CD4-positive, alpha-beta T cell treated with Interleukin-15 for 4 hours (primary cell): ENCODE results near the gene KRT16.
"Not testable (repeated sequence)": the region's sequence is repeated elsewhere in the genome, so short reads cannot be mapped to it uniquely, and the experiment has no call there.

Experiments used
- DNase-seq: peaks from one replicate; pipeline ENCODE4 v3.0.0-alpha.2; 2020; ENCODE audit warnings: low spot score

The KRT16 gene

DNA sequence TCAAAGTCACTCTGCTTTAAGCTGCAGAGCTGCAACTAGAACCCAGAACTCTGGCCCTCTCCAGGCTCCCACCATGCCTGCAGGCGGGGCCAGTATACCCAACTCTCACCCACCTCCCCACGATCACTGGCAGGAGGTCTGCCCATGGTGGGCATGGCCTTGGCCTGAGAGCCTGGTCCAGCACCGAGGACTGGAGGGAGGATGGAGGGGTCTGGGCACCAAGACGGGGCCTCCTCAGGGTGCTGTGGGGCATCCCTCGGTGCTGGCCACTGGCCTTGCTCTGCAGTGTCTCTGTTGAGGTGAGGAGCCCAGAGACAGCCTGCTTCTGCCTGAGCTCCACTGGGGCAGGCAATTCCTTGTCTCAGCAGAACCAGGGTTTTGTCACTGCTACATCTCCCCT, 1.5 kb upstream of the KRT16 start:
- DNase-seq = no peak

DNA sequence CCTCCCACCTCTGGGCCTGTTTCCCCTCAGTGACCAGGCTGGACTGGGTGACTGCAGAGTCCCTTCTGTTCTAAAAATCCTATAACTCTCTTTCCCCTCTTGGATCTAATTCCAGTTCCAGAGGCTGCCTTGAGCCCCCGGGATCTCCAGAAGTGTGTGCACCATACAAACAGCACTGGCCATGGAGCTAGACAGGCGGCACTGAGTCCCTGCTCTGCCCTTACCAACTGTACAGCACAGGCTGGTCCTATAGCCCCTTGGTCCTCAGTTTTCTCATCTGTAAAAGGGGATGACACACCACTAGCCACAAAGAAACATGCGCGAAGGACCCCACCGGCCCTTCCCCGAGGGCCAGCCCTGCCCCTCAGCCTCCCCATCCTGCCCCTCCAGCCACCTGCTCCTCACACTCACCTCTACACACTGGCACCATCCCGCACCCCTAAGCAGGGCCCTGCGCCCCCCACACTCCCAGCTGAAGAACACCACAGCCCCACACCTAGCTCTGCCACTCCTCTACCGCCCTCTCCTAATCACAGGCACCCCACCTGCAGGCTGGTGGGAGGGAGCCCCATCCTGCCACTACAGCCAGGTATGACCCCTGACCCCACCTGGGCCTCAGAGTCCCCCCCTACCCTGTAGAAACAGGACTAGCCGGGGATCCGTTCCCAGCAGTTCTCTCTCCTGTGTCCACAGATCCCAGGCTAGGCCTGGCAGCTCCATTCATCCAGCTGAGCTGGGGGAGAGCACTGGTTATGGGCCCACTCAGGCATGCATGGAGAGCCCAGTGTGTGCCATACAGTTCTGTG, 913 bp upstream of the KRT16 start:
- DNase-seq = no peak

DNA sequence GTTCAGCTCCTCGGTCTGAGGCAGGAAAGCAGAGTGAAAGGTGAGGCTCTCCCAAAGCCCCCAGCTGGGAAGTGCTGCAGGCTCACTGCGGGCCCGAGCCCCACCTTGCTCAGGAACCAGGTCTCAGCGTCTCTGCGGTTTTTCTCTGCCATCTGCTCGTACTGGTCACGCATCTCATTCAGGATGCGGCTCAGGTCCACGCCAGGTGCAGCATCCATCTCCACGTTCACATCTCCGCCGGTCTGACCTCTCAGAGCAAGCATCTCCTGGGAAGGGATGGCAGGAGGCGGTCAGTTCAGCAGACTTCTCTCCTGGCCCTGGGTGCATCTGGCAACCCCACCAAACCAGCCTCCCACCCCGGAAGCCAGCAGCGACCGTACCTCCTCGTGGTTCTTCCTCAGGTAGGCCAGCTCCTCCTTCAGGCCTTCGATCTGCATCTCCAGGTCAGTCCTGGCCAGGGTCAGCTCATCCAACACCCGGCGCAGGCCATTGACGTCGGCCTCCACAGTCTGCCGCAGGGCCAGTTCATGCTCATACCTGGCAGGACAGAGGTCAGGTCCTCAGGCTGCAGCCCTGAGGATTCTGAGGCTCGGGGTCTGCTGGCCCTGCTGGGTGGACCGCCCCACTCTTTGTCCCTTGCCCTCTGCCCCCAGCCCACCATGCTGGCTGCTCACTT, 1.5 kb downstream of the KRT16 start:
- DNase-seq = no peak

DNA sequence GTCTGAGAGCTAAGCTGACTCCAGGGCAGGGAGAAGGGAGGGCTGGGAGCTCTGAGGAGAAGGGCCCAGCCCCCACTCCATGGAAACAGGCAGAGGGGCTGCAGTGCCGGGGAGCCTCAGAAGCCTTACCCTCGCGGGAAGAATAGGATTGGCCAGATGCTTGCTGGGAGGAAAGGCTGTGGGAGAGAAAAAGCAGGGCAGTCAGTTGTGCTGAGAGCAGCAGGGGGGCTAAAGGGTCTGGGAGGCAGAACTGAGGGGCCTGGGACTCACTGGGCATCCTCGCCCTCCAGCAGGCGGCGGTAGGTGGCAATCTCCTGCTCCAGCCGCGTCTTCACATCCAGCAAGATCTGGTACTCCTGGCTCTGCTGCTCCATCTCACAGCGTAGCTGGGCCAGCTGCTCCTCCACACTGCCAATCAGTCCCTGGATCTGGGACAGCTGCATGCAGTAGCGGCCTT, 2.5 kb downstream of the KRT16 start:
- not testable (repeated sequence) for DNase-seq

DNA sequence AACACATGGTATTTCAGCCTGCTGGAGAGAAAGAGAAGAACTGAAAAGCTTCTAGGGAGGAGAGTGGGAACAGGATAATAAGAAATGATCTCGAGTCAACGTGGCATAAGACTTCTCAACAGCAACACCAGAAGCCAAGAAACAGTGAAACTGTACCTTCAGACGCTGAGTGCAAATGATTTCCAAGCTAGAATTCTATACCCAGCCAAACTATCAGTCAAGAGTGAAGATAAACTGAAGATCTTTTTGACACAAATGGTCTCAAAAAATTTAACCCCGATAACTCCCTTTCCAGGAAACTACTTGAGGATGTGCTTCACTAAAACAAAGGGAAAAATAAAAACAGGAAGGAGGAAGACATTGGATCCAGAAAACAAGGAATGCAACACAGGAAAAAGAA, 5.6 kb downstream of the KRT16 start:
- DNase-seq = not testable (repeated sequence)

DNA sequence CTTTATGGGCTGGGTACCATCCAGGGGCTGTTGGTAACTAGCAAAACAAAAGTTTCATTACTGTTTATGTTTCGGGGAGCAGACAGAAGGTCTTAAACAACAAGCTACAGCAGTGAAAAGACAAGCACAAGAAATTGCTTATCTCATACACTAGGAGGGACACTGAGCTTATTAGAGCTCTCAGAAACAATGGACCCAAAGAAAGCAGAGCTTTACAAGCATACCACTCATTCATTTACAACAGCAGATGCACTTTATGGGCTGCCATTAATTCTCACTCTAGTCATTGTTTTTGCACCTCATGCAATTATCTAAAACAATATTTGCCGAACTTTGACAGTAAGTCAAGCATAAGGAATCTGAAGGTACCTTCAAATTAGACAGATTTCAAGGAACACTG, 10.0 kb downstream of the KRT16 start:
- no peak for DNase-seq

DNA sequence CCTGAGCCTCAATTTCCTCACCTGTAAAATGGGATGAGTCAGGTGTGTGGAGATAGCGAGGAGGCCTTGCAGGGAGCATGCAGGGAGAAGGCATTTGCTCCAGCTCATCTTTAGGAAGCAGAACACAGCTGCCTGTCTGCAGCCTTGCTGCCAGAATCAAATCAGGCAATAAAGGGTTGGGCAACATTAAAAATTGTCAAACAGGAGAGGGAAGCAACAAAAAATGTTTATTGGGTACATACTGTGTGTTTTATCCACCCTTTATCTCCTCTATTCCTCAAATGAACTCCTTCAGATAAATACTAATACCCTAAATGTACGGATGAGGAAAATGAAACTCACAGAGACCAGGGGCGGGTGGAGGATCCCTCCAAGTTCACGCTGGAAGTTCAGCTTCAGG, 12.2 kb downstream of the KRT16 start:
- no peak for DNase-seq

DNA sequence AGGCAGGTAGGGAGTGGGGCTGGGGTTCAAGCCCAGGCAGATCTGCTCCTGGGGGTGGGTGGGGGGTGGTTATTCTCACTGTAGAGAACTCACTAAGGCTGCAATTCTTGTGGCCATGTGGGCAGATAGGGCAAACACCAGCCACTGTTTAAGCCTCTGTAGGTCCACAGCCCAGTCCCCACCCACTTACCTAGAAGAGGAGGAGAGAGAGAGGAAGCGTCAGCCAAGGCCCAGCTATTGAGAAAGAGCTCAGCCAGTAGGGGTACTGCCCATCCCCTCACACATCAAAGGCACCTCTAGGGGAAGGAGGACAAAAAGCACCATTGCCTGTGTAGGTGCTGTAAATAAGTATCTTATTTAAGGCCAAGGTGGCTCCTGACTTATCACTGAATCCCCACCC, 12.9 kb downstream of the KRT16 start:
- DNase-seq = no peak

DNA sequence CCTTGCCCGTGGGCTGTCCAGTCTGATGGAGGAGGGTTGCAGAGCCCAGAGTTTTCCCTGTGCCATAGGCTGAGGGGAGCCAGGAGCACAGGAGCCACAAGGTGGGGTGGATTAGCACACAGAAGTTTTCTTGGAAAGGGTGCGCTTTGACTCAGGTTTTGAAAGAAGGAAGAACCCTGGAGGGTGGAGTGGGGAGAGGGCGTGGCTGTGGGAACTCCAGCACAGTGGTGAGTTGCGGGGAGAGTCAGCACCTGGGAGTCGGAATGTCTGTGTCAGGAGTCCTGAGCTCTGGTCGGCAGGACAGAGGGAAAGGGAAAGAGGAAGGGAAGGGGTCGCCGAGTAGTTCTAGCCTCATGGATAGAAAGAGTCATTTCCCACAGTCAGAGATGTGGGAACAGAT, 17.0 kb downstream of the KRT16 start:
- DNase-seq = no peak

DNA sequence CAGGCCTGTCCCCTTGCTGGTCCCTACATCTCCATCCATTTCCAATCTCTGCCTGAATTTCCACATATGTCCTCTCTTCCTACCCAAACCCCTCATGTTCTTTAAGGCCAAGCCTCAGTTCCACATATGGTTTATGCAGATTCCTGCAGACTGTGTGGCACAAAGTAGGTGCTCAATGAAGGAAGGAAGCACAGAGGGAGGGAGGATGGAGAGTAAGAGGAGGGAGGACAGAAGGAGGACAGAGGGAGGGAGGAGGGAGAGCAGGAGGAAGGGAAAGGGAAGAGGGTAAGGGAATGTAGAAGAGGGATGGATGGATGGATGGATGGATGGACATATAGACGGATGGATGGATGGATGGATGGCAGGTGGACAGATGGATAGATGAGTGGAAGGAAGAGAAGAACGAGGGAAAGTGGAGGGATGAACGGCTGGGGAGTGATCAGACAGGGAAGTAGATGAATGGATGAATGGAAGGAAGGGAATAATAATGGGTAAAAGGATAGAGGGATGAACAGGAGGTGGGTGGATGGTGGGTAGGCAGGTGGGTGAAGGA, 18.1 kb downstream of the KRT16 start:
- DNase-seq = no peak

DNA sequence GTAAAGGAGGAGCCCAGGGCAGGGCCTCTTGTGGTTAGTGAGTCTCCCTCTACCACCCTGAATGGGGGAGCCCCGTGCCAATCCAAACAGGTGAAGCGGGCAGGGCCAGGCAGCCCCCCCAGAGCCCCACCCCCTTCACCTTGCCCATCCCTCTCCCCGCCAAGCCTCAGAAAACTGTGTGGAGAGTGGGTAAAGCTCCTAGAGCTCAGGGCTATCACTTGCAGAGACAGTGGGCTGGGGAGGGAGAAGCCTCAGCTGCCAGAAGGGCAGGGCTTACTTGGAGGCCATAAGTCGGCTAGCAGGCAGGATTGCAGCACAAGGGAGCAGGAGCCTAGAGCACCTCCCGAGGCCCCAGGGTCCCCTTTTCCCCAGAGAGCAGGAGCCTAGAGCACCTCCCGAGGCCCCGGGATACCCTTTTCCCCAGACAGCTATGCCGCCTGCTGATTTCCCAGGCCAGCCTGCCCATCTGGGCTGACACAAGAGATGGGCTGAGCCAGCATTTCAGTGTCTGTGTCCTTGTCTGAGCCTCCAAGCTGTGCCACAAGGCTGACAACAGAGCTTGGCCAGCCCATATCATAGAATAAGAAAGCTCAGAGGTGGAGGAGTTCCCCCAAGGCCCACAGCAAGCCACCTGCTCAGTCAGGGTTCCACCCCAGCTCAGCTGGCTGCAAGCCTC, 19.1 kb downstream of the KRT16 start:
- DNase-seq = no peak

DNA sequence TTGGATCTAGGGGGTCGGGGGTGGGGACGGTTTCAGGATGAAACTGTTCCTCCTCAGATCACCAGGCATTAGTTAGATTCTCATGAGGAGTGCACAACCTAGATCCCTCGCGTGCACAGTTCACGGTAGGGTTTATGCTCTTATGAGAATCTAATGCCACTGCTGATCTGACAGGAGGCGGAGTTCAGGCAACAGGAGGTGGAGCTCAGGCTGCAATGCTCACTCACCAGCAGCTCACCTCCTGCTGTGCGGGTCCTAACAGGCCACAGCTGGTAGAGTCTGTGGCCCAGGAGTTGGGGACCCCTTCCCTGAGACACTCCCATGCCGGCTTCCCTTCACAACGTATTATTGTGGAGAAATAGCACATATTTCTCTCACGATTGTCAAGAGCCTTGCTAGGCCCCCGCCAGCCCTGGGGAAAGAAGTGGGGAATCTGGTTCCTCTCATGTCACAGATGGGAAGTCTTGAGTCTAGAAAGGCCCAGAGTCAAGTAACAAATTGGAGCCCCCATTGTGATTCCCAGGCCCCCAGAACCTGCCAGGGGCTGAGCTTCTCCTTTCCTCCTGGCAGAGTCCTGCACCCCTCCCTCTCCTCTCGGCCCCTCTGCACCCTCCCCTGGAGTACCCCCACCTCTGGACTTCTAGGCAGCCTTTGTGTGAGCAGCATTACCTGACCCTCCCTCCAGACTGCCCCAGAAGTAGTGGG, 19.8 kb downstream of the KRT16 start:
- DNase-seq = no peak

DNA sequence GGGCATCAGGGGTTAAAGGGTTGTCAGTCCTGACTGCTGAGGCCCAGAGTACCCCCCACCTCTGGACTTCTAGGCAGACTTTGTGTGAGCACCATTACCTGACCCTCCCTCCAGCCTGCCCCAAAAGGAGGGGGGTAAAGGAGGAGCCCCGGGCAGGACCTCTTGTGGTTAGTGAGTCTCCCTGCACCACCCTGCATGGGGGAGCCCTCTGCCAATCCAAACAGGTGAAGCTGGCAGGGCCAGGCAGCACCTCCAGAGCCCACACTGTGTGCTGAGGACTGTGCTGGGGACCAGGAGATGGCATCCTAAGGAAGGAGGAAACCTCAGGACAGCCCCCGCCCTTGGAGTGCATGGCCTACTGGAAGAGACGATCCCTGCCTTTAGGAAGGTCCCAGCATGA, 23.3 kb downstream of the KRT16 start:
- DNase-seq = no peak

DNA sequence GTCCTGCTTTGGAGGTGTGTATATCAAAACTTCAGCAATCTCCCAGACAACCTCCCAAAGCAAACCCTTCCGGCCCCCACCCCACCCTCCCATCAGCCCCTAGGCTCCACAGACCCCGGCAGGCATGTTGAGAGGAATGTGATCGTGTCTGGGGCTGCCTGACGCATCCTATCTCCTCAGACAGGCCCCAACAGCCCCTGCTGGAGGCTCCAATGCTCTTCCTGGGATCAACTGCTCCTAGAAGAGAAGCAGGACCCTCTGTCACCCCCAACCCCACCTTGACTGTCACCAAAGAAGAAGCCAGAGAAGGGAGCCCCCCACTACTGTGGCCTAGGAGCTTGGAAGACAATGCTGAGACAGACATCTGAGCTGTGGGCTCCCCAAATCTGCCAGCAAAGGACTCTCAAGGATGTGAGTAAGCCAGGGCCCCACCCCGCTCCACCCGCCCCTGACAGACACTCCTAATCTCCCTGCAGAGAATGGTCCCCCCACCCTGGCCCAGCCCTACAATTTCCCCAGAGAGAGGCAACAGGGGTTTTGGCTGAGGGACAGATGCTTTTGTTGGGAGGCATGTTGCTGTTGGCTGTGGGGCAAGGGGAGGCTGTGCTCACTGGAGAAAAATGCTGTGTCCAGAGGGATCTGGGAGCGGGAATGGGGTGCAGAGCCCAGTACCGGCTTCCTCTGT, 24.3 kb downstream of the KRT16 start:
- DNase-seq = no peak

DNA sequence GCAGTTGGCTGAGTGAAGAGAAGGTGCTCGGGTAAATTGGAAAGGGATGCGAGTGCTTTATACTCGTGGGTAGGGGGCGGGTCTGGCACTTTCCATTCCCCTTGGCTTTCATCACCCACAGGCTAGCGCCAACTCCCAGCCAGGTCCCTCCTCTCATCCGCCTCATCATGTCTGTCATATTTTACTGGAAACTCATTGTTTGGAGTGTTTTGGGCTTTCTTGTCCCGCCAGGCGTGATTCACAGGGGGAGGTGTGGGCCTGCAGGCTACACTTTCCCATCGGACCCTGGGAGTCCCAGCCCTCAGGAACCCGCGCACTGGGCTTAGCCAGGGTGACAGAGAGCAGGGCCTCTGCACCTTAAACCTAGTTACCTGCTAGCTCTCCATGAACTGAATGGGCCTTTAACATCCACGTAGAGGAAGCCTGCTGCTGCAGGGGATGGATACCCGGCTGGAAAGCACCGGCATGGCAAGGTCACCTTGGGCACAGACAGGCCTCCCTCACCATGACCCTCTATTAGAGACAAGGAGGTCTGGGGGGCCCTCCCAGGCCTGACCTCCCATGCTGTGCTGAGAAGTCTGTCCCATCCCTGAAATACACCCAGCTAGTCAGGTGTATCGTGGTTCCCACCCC, 25.6 kb downstream of the KRT16 start, which contains the start of gene KRT14:
TSS of gene KRT14 (minus strand) at position 33 of the 633 bp plus-strand sequence. CDS start 61 bp downstream, outside the sequence.
- DNase-seq = no peak

DNA sequence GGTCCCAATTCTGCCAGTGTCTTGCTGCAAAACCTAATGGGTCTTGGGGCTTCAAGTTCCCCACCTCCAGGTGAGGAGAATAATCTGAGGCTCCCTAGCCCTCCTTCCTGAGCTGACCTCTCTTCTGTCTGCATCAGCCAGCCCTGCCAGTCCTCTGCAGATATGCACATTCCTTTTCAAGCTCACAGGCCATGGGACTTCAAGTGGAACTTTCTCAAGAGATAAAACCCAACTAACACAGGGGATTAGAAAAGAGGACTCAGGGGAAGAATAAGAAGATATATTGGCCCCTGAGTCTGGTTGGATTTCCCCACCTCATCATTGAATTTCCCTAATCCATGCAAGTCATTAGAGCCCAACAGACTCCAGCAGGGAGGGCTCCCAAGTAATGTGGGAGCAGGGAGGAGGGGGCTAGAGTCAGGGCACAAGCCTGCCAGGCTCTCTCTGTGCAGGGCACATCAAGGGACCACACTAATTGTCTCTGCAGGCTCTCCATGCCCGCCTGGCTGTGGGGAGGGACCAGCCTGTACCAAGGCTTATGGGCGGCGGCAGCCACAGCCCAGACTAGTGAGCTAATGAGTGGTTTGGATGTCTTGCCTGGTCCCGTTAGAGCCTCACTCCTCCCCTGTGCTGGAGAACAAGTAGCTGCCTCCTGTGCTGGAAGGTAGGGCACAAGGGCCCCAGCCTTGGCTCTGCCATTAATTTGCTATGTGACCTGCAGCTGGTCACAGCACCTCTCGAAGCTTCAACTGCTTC, 27.1 kb downstream of the KRT16 start:
- no peak for DNase-seq

DNA sequence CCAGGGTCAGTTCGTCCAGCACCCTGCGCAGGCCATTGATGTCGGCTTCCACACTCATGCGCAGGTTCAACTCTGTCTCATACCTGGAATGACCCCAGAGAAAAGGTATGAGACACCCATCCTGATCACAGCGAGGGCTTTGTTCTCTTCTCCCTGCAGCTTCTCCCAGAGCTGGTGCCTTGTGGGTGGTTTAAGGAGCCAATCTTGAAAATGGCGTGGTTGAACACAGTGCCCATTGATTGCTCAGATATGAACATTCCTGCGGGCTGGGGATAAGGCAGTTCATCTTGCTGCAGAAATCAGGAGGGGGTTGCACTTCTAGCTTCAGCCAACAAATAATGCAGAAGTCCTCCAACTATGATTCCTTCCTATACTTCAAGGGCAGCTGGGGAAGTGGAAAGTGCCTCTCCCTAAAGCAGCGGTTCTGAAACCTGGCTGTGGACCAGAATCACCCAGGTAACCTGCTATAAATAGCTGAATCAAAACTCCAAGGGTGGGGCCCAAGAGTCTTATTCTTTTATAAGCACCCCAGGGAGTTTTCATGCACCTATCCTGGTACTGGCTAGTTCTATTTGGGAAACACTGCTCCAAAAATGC, 28.1 kb downstream of the KRT16 start:
- not testable (repeated sequence) for DNase-seq

DNA sequence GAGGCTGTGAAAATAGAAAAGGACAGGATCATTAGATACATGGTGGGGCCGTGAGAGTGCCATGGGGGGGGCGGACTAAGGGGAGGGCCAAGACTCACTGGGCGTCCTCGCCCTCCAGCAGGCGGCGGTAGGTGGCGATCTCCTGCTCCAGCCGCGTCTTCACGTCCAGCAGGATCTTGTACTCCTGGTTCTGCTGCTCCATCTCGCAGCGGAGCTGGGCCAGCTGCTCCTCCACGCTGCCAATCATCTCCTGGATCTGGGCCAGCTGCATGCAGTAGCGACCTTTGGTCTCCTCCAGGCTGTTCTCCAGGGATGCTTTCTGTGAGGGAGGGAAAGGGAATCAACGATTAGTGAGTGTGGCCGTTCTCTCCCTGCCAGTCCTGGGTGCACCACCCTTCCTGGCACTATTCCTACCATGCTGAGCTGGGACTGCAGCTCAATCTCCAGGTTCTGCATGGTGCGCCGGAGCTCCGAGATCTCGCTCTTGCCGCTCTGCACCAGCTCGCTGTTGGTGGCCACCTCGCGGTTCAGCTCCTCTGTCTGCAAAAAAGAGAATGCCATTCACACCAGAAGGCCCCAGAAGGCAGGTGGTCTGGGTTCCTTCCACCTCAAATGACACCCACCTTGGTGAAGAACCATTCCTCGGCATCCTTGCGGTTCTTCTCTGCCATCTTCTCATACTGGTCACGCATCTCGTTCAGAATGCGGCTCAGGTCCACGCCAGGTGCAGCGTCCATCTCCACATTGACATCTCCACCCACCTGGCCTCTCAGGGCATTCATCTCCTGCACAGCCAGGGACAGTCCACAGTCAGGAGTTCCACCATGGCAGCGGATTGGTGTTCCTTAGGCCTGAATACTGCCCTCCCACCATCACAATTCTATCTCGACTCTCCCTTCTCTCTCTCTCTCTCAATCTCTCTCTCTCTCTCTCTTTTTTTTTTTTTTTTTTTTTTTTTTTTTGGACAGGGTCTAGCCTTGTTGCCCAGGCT, 29.1 kb downstream of the KRT16 start:
- DNase-seq = no peak
